CD14-positive monocyte (primary cell): Measurements from ENCODE around the gene DOP1B. TPM values are rescaled to one million over a fixed set of nuclear protein-coding genes. Genes with fewer than 3 reads are reported as not detected.

Experiments
- DNase-seq, 3 donors: peaks; one replicate each; pipeline ENCODE4 v3.0.0-alpha.2; 2011 to 2022
- H2AFZ ChIP-seq: 2 replicates; pipeline ENCODE4 v1.6.0; 2012; ENCODE audit warnings: mild to moderate bottlenecking, low read depth, low read length, inconsistent platforms; ENCODE audit not compliant: insufficient read depth, poor library complexity, severe bottlenecking
- H3K27ac ChIP-seq, 2 donors: 1 replicate in 1 of 2; 2 replicates in 1 of 2; pipeline ENCODE4 v1.5.1; 2012 to 2013; ENCODE audit warnings: low read length in 2 of 2, control low read depth in 1 of 2, inconsistent platforms in 1 of 2, low read depth in 1 of 2, mild to moderate bottlenecking in 1 of 2
- H3K27me3 ChIP-seq, 2 donors: one replicate each; pipeline versions ENCODE4 v1.6.0 to v1.6.1; 2011 to 2013; ENCODE audit warnings: low read length in 2 of 2; ENCODE audit not compliant: control insufficient read depth in 2 of 2, insufficient read depth in 2 of 2
- H3K36me3 ChIP-seq, 2 donors: replicated peaks in 1 of 2; 1 replicate in 1 of 2; 2 replicates in 1 of 2; pipeline versions ENCODE4 v1.5.1 to v1.6.1; 2012 to 2013; ENCODE audit warnings: low read length in 2 of 2, control low read depth in 1 of 2, inconsistent platforms in 1 of 2, mild to moderate bottlenecking in 1 of 2; ENCODE audit not compliant: insufficient read depth in 2 of 2, control insufficient read depth in 1 of 2
- H3K4me1 ChIP-seq, 2 donors: 1 replicate in 1 of 2; 2 replicates in 1 of 2; pipeline versions ENCODE4 v1.5.1 to v1.6.1; 2012 to 2013; ENCODE audit warnings: low read length in 2 of 2, control low read depth in 1 of 2, inconsistent platforms in 1 of 2, mild to moderate bottlenecking in 1 of 2, moderate library complexity in 1 of 2; ENCODE audit not compliant: insufficient read depth in 2 of 2, control insufficient read depth in 1 of 2
- H3K4me2 ChIP-seq: replicated peaks from 2 replicates; pipeline ENCODE3; 2012; ENCODE audit warnings: low read length, moderate library complexity, mild to moderate bottlenecking; ENCODE audit not compliant: poor library complexity, severe bottlenecking; ENCODE audit errors: extremely low read depth
- H3K4me3 ChIP-seq, 3 experiments: fragments of 200-600 bp in 1 of 3; sonication (generic) in 1 of 3; replicated peaks in 1 of 3; 1 replicate in 2 of 3; 2 replicates in 1 of 3; pipeline ENCODE4 v1.5.1; 2011 to 2013; ENCODE audit warnings: low read length in 3 of 3, mild to moderate bottlenecking in 3 of 3, control low read depth in 2 of 3, low read depth in 2 of 3, inconsistent platforms in 1 of 3, moderate library complexity in 1 of 3
- H3K79me2 ChIP-seq: 2 replicates; pipeline ENCODE4 v1.6.0; 2012; ENCODE audit warnings: mild to moderate bottlenecking, control low read depth, inconsistent platforms, low read length, moderate library complexity; ENCODE audit not compliant: insufficient read depth
- H3K9ac ChIP-seq: 2 replicates; pipeline ENCODE4 v1.6.0; 2017; ENCODE audit warnings: low read length, mild to moderate bottlenecking; ENCODE audit not compliant: insufficient read depth, poor library complexity, severe bottlenecking
- H3K9me3 ChIP-seq, 2 donors: replicated peaks in 1 of 2; 1 replicate in 1 of 2; 2 replicates in 1 of 2; pipeline versions ENCODE4 v1.5.1 to v1.6.1; 2012 to 2013; ENCODE audit warnings: low read length in 2 of 2, control low read depth in 1 of 2; ENCODE audit not compliant: control insufficient read depth in 1 of 2, insufficient read depth in 1 of 2
- H4K20me1 ChIP-seq: 2 replicates; pipeline ENCODE4 v1.6.0; 2012; ENCODE audit warnings: mild to moderate bottlenecking, low read length, control low read depth, moderate library complexity; ENCODE audit not compliant: insufficient read depth
- H3K27ac Mint-ChIP-seq, 7 donors: one replicate each; pipeline ENCODE4 v1.8.0; 2020; ENCODE audit warnings: mild to moderate bottlenecking in 7 of 7, mixed read lengths in 7 of 7, moderate library complexity in 6 of 7, inconsistent platforms in 2 of 7
- H3K27me3 Mint-ChIP-seq, 3 donors: one replicate each; pipeline ENCODE4 v1.8.0; 2021 to 2022; ENCODE audit warnings: low read depth in 3 of 3, mild to moderate bottlenecking in 3 of 3, mixed read lengths in 3 of 3, moderate library complexity in 3 of 3, inconsistent platforms in 1 of 3
- H3K36me3 Mint-ChIP-seq, 2 donors: one replicate each; pipeline ENCODE4 v1.8.0; 2020; ENCODE audit warnings: mixed read lengths in 2 of 2, inconsistent platforms in 1 of 2, mild to moderate bottlenecking in 1 of 2
- H3K4me1 Mint-ChIP-seq: one replicate; pipeline ENCODE4 v1.8.0; 2020; ENCODE audit warnings: mild to moderate bottlenecking, mixed read lengths
- H3K4me3 Mint-ChIP-seq, 2 donors: one replicate each; pipeline ENCODE4 v1.8.0; 2020; ENCODE audit warnings: mild to moderate bottlenecking in 2 of 2, mixed read lengths in 2 of 2, moderate library complexity in 1 of 2
- H3K9me3 Mint-ChIP-seq, 7 donors: one replicate each; pipeline ENCODE4 v1.8.0; 2020 to 2022; ENCODE audit warnings: mixed read lengths in 7 of 7, mild to moderate bottlenecking in 6 of 7, moderate library complexity in 6 of 7, inconsistent platforms in 2 of 7
- CTCF ChIP-seq: fragments of 200-600 bp; IDR thresholded peaks from one replicate; pipeline ENCODE4 v1.8.0; 2022; ENCODE audit warnings: antibody characterized with exemption, mild to moderate bottlenecking
- WGBS: methylation state at CpG from one replicate; pipeline ENCODE4 v1.1.5; 2013; ENCODE audit warnings: missing lambda C conversion rate; ENCODE audit not compliant: insufficient coverage; 5-methylcytosine and 5-hydroxymethylcytosine counted together
- intact Hi-C, 2 donors: fragments of 100-400 bp; cut with micrococcal nuclease; formaldehyde crosslinking; loops; one replicate each; pipeline versions ENCODE4 v1.15.0 to v1.15.1; 2023
- polyA minus RNA-seq: library from RNA; depleted of rRNA, polyadenylated mRNA; stranded (reverse); fragments of >200 nt; gene quantifications from 2 replicates; pipeline ENCODE4 v1.2.3, GENCODE V29; 2012
- polyA plus RNA-seq, 3 donors: library from polyadenylated mRNA; depleted of rRNA in 1 of 3; unstranded in 2 of 3; stranded (reverse) in 1 of 3; fragments of 300-500 nt in 2 of 3; fragments of >200 nt in 1 of 3; fragmentation: Illumina TruSeq in 2 of 3; gene quantifications; 1 replicate in 2 of 3; 2 replicates in 1 of 3; pipeline ENCODE4 v1.2.3, GENCODE V29; 2012 to 2021
- total RNA-seq, 12 experiments: library from RNA in 1 of 12; stranded (reverse) in 1 of 12; fragments of 120-200 nt in 1 of 12; gene quantifications; one replicate each; pipeline ENCODE4 v1.2.4 and lab custom pipeline; 2013 to 2026; ENCODE audit warnings: mixed read lengths in 6 of 12, inconsistent platforms in 1 of 12

Gene DOP1B, protein sequence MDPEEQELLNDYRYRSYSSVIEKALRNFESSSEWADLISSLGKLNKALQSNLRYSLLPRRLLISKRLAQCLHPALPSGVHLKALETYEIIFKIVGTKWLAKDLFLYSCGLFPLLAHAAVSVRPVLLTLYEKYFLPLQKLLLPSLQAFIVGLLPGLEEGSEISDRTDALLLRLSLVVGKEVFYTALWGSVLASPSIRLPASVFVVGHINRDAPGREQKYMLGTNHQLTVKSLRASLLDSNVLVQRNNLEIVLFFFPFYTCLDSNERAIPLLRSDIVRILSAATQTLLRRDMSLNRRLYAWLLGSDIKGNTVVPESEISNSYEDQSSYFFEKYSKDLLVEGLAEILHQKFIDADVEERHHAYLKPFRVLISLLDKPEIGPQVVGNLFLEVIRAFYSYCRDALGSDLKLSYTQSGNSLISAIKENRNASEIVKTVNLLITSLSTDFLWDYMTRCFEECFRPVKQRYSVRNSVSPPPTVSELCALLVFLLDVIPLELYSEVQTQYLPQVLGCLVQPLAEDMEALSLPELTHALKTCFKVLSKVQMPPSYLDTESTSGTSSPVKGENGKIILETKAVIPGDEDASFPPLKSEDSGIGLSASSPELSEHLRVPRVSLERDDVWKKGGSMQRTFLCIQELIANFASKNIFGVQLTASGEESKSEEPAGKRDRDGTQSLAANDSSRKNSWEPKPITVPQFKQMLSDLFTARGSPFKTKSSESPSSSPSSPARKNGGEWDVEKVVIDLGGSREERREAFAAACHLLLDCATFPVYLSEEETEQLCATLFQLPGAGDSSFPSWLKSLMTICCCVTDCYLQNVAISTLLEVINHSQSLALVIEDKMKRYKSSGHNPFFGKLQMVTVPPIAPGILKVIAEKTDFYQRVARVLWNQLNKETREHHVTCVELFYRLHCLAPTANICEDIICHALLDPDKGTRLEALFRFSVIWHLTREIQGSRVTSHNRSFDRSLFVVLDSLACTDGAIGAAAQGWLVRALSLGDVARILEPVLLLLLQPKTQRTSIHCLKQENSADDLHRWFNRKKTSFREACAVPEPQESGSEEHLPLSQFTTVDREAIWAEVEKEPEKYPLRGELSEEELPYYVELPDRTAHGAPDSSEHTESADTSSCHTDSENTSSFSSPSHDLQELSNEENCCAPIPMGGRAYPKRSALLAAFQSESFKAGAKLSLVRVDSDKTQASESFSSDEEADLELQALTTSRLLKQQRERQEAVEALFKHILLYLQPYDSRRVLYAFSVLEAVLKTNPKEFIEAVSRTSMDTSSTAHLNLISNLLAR (N-terminal part only)
- total RNA-seq (2013) = 13.2 TPM
- 10 to 100 TPM in 2 of 3 donors, 1 to 10 TPM in 1; 6.0 to 14.4 (median 11.0) TPM for polyA plus RNA-seq
- polyA minus RNA-seq = 16.1 and 20.3 TPM in 2 replicates
- 14.5 to 75.7 (median 46.2) reads per million in 11 experiments for total RNA-seq (lab: John Stamatoyannopoulos, UW)

GRCh38 chr21:36156815-36157670, at the start of gene DOP1B:
Gene DOP1B, plus strand, starts transcription at chr21:36156824. Its CDS starts 7,910 bp downstream, at chr21:36164734.
- TF ChIP-seq CTCF = no peak
- Histone ChIP-seq H3K9ac (peak within 1 kb of the TSS; percentile 89), H2AFZ (peak within 1 kb of the TSS; percentile 89), H4K20me1 (peaks cover 12% of the 10 kb centered on the region), H3K4me3 (peak within 1 kb of the TSS; percentile 73 to 90 (median 77)), H3K27ac (peak within 1 kb of the TSS; percentile 57 to 80), H3K4me1 (peaks cover 41 to 46% of the 10 kb centered on the region in 2 donors), H3K36me3 (peaks cover 0 to 9% of the 10 kb centered on the region in 2 donors), H3K27me3 (no peaks in the 10 kb centered on the region), H3K4me2 (peak within 1 kb of the TSS; percentile 96), H3K79me2 (peaks cover 50% of the 10 kb centered on the region), H3K9me3 (peaks cover 0 to 2% of the 10 kb centered on the region in 2 donors)
- Mint-ChIP-seq H3K27me3 (peaks cover 1 to 3% (median 2%) of the 10 kb centered on the region in 3 donors), H3K4me1 (peaks cover 52% of the 10 kb centered on the region), H3K4me3 (peak within 1 kb of the TSS; percentile 86 to 93), H3K36me3 (peaks cover 8 to 19% of the 10 kb centered on the region in 2 donors), H3K27ac (peak within 1 kb of the TSS; percentile 57 to 94 (median 84)), H3K9me3 (peaks cover 0 to 6% (median 3%) of the 10 kb centered on the region in 7 donors)
- WGBS = under 1% methylated on average over 80 of the region's 83 CpGs
- intact Hi-C loops = loop anchor here (1.0 to 10.0 kb wide), 4 partner anchors 95 to 1108 kb away; partner anchors contain the start of genes MORC3 (in 1 of the 2), SETD4 (in 1 of the 2) and VPS26C (in 1 of the 2)
- DNase-seq = peak in 1 of 3 donors; percentile 12
